HFF-Myc (cell line): Measurements from ENCODE around the gene WNT9B.
"Not testable (repeated sequence)": the region's sequence is repeated elsewhere in the genome, so short reads cannot be mapped to it uniquely, and the experiment has no call there.

ENCODE experiments used
- DNase-seq: peaks from one replicate; pipeline ENCODE4 v3.0.0-alpha.2; 2011; ENCODE audit warnings: low read depth; ENCODE audit errors: extremely low read depth
- H3K4me3 ChIP-seq: replicated peaks from 2 replicates; pipeline ENCODE4 v1.5.1; 2011; ENCODE audit warnings: low read depth, mild to moderate bottlenecking, control low read depth, low read length
- CTCF ChIP-seq: IDR thresholded peaks from 2 replicates; pipeline ENCODE4 v1.5.1; 2012; ENCODE audit warnings: mild to moderate bottlenecking, low read depth, low read length, control low read depth; ENCODE audit errors: missing control alignments

Gene WNT9B

GRCh38 chr17:46910179-46910927, 59.0 kb downstream of the WNT9B start:
- no peak overlapping the region for H3K4me3 ChIP-seq
- no peak for TF ChIP-seq CTCF
- no peak for DNase-seq

- TF ChIP-seq CTCF = no peak
- H3K4me3 ChIP-seq = no peak overlapping the region
- no peak for DNase-seq
Observed at GRCh38 chr17:46911311-46911710, 59.9 kb downstream of the WNT9B start.

GRCh38 chr17:46915596-46915995, 64.2 kb downstream of the WNT9B start:
- H3K4me3 ChIP-seq = no peak overlapping the region
- no peak for TF ChIP-seq CTCF
- no peak for DNase-seq

GRCh38 chr17:46916211-46916610, 64.8 kb downstream of the WNT9B start:
- TF ChIP-seq CTCF = no peak
- DNase-seq = no peak
- no peak overlapping the region for H3K4me3 ChIP-seq

GRCh38 chr17:46916623-46917022, 65.2 kb downstream of the WNT9B start:
- no peak overlapping the region for H3K4me3 ChIP-seq
- no peak for TF ChIP-seq CTCF
- no peak for DNase-seq

GRCh38 chr17:46917041-46917440, 65.7 kb downstream of the WNT9B start:
- no peak overlapping the region for H3K4me3 ChIP-seq
- no peak for TF ChIP-seq CTCF
- DNase-seq = no peak

- TF ChIP-seq CTCF = no peak
- no peak for DNase-seq
- H3K4me3 ChIP-seq = no peak overlapping the region
Observed at GRCh38 chr17:46917516-46917915, 66.1 kb downstream of the WNT9B start.

GRCh38 chr17:46921962-46922361, 70.6 kb downstream of the WNT9B start:
- H3K4me3 ChIP-seq = peak overlapping the region; percentile 90
- DNase-seq = not testable (repeated sequence)
